Keratinocyte (primary cell): ENCODE results near the gene ELAVL4.

Experiments used
- EZH2 ChIP-seq: IDR thresholded peaks from one replicate; pipeline ENCODE4 v1.6.1; 2012; ENCODE audit warnings: inconsistent platforms, mild to moderate bottlenecking, low read length, moderate library complexity
- TF ChIP-seq, protein P1 (sequence below), 3 experiments: IDR thresholded peaks in 1 of 3; conservative IDR thresholded peaks in 1 of 3; optimal IDR thresholded peaks in 1 of 3; 2 replicates in 2 of 3; 3 replicates in 1 of 3; pipeline versions ENCODE3 to v1.5.1; 2011; ENCODE audit warnings: low read length in 3 of 3, mild to moderate bottlenecking in 3 of 3, moderate library complexity in 2 of 3, control low read depth in 1 of 3, inconsistent platforms in 1 of 3; ENCODE audit not compliant: insufficient read depth in 2 of 3; ENCODE audit errors: extremely low read depth in 1 of 3

DNA sequence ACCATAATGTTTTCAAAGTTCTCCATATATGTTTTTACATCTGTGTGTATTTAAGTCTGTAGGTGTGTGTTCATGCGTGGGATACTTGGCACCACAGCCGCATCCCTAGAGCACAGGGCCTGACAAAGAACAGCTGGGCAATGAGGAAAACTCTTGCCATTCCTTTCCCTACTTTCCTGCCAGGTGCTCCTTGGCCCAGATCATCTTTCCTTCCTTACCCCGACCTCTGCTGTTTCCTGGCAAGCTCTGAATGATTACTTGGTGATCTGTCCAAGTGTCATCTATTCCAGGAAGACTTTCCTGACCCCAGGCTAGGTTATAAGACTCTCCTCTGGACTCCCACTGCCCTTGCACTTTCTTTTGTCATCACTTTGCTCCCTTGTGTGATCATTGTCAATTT, 123.6 kb downstream of the ELAVL4 start:
- TF ChIP-seq EZH2 = no peak
- TF ChIP-seq, protein P1, sequence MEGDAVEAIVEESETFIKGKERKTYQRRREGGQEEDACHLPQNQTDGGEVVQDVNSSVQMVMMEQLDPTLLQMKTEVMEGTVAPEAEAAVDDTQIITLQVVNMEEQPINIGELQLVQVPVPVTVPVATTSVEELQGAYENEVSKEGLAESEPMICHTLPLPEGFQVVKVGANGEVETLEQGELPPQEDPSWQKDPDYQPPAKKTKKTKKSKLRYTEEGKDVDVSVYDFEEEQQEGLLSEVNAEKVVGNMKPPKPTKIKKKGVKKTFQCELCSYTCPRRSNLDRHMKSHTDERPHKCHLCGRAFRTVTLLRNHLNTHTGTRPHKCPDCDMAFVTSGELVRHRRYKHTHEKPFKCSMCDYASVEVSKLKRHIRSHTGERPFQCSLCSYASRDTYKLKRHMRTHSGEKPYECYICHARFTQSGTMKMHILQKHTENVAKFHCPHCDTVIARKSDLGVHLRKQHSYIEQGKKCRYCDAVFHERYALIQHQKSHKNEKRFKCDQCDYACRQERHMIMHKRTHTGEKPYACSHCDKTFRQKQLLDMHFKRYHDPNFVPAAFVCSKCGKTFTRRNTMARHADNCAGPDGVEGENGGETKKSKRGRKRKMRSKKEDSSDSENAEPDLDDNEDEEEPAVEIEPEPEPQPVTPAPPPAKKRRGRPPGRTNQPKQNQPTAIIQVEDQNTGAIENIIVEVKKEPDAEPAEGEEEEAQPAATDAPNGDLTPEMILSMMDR (optimal IDR thresholded peaks at IDR 0.05 in 1 of 3, IDR thresholded peaks at IDR 0.05 in 1 of 3, conservative IDR thresholded peaks at IDR 0.05 in 1 of 3; ENCODE audit: extremely low read depth in 1 of 3, insufficient read depth in 2 of 3, low read length in 3 of 3) = no peak
